HCT116 (cell line): ENCODE data around the gene CDH24. TPM values are rescaled to one million over a fixed set of nuclear protein-coding genes. Genes with fewer than 3 reads are reported as not detected.

ENCODE experiments used
- ATAC-seq: fragments of 200-7000 bp; cut with Tn5 transposase; 2 replicates; pipeline ENCODE4 v1.9.1; 2020; ENCODE audit warnings: mild to moderate bottlenecking, moderate library complexity
- BruUV-seq: library from RNA; stranded (reverse); fragments of 400-500 nt; replicated peaks from 2 replicates; lab custom pipeline; 2021; lab: Mats Ljungman, UMichigan
- CTCF ChIA-PET: fragments of 300-600 bp; sonication (Branson Sonifier 250); formaldehyde crosslinking; loops from one replicate; lab custom pipeline; 2021; ENCODE audit warnings: antibody characterized with exemption; lab: Charles Lee
- POLR2A ChIA-PET: fragments of 300-600, 350-600 bp; sonication (Branson Sonifier 250); formaldehyde crosslinking; loops from one replicate; lab custom pipeline; 2021; ENCODE audit warnings: antibody characterized with exemption; lab: Charles Lee
- RAD21 ChIA-PET, 2 experiments: fragments of 300-600 bp; sonication (Branson Sonifier 250); formaldehyde crosslinking; loops; one replicate each; lab custom pipeline; 2023; ENCODE audit warnings: low total read pairs in 2 of 2; ENCODE audit not compliant: uncharacterized antibody in 2 of 2, unreplicated experiment in 2 of 2, low non-redundant PET in 1 of 2; lab: Charles Lee
- DNase-seq: peaks from one replicate; pipeline ENCODE4 v3.0.0-alpha.2; 2010; ENCODE audit warnings: low read depth, low spot score
- H2AFZ ChIP-seq: fragments of 200-600 bp; shearing (Covaris generic), sonication (generic); 2 replicates; pipeline ENCODE4 v1.6.1; 2017; ENCODE audit warnings: low read depth, mixed run types, mixed read lengths, antibody characterized with exemption, low read length; ENCODE audit not compliant: poor library complexity, severe bottlenecking
- H3K27ac ChIP-seq: 2 replicates; pipeline ENCODE4 v1.5.1; 2012; ENCODE audit warnings: low read depth, low read length
- H3K27me3 ChIP-seq: fragments of 200-600 bp; sonication (generic); 2 replicates; pipeline ENCODE4 v1.6.1; 2016; ENCODE audit warnings: mixed run types, low read length, mixed read lengths; ENCODE audit not compliant: insufficient read depth
- H3K36me3 ChIP-seq, 2 experiments: fragments of 200-500 bp in 1 of 2; fragments of 200-600 bp in 1 of 2; sonication (Bioruptor generic) in 1 of 2; sonication (generic) in 1 of 2; 2 replicates each; pipeline versions ENCODE4 v1.5.1 to v1.6.1; 2014 to 2016; ENCODE audit warnings: low read length in 2 of 2, inconsistent platforms in 1 of 2, mixed read lengths in 1 of 2, mixed run types in 1 of 2; ENCODE audit not compliant: insufficient read depth in 2 of 2, control insufficient read depth in 1 of 2
- H3K4me1 ChIP-seq, 2 experiments: fragments of 200-600 bp in 1 of 2; sonication (generic) in 1 of 2; 2 replicates each; pipeline versions ENCODE4 v1.5.1 to v1.6.1; 2012 to 2017; ENCODE audit warnings: low read length in 2 of 2, inconsistent platforms in 1 of 2, mild to moderate bottlenecking in 1 of 2, mixed read lengths in 1 of 2, mixed run types in 1 of 2, moderate library complexity in 1 of 2; ENCODE audit not compliant: insufficient read depth in 2 of 2, control insufficient read depth in 1 of 2
- H3K4me2 ChIP-seq: fragments of 200-600 bp; sonication (generic); 2 replicates; pipeline ENCODE4 v1.6.1; 2017; ENCODE audit warnings: mixed run types, low read length, mixed read lengths
- H3K4me3 ChIP-seq, 2 experiments: fragments of 200-600 bp in 1 of 2; sonication (generic) in 1 of 2; replicated peaks in 1 of 2; 2 replicates each; pipeline ENCODE4 v1.5.1; 2011 to 2016; ENCODE audit warnings: low read length in 2 of 2, control low read depth in 1 of 2, low read depth in 1 of 2, mild to moderate bottlenecking in 1 of 2, mixed read lengths in 1 of 2, mixed run types in 1 of 2
- H3K79me2 ChIP-seq: fragments of 200-600 bp; sonication (generic); 2 replicates; pipeline ENCODE4 v1.6.1; 2017; ENCODE audit warnings: mild to moderate bottlenecking, mixed run types, low read length, moderate library complexity, mixed read lengths; ENCODE audit not compliant: insufficient read depth
- H3K9ac ChIP-seq: fragments of 200-600 bp; sonication (generic); 2 replicates; pipeline ENCODE4 v1.6.1; 2016; ENCODE audit warnings: low read length, mixed read lengths
- H3K9me2 ChIP-seq: fragments of 200-600 bp; sonication (generic), shearing (Covaris generic); 2 replicates; pipeline ENCODE4 v1.6.1; 2017; ENCODE audit warnings: mixed run types, mild to moderate bottlenecking, moderate library complexity; ENCODE audit not compliant: insufficient read depth
- H3K9me3 ChIP-seq, 2 experiments: fragments of 200-500 bp in 1 of 2; fragments of 200-600 bp in 1 of 2; sonication (Bioruptor generic) in 1 of 2; sonication (generic) in 1 of 2; 2 replicates each; pipeline ENCODE4 v1.6.1; 2014 to 2017; ENCODE audit warnings: low read length in 2 of 2, mixed read lengths in 2 of 2, inconsistent platforms in 1 of 2, low read depth in 1 of 2, mild to moderate bottlenecking in 1 of 2, mixed run types in 1 of 2, moderate library complexity in 1 of 2; ENCODE audit not compliant: control insufficient read depth in 1 of 2, insufficient read depth in 1 of 2
- H4K20me1 ChIP-seq: fragments of 200-600 bp; sonication (generic), shearing (Covaris generic); 2 replicates; pipeline ENCODE4 v1.6.1; 2017; ENCODE audit warnings: mixed run types, mild to moderate bottlenecking, moderate library complexity; ENCODE audit not compliant: insufficient read depth
- ATF3 ChIP-seq: IDR thresholded peaks from 2 replicates; pipeline ENCODE4 v1.6.1; 2012
- CEBPB ChIP-seq: IDR thresholded peaks from 2 replicates; pipeline ENCODE4 v1.6.1; 2012; ENCODE audit warnings: low read depth
- ELF1 ChIP-seq: IDR thresholded peaks from 2 replicates; pipeline ENCODE4 v1.6.1; 2012; ENCODE audit warnings: low read depth, borderline replicate concordance
- EZH2phosphoT487 ChIP-seq: fragments of 200-600 bp; IDR thresholded peaks from 2 replicates; pipeline ENCODE4 v1.6.1; 2018; ENCODE audit warnings: antibody characterized with exemption, borderline replicate concordance
- FOSL1 ChIP-seq: IDR thresholded peaks from 2 replicates; pipeline ENCODE4 v1.6.1; 2012; ENCODE audit warnings: low read depth
- JUND ChIP-seq: IDR thresholded peaks from 2 replicates; pipeline ENCODE4 v1.6.1; 2012
- POLR2A ChIP-seq: IDR thresholded peaks from 2 replicates; pipeline ENCODE4 v1.7.0; 2011; ENCODE audit warnings: borderline replicate concordance; ENCODE audit not compliant: insufficient read depth, insufficient read length; ENCODE audit errors: extremely low read depth
- SP1 ChIP-seq: IDR thresholded peaks from 2 replicates; pipeline ENCODE4 v1.6.1; 2012; ENCODE audit warnings: low read depth
- TCF7L2 ChIP-seq: IDR thresholded peaks from 2 replicates; pipeline ENCODE4 v1.7.0; 2011; ENCODE audit warnings: borderline replicate concordance, inconsistent platforms; ENCODE audit not compliant: insufficient read depth, insufficient read length; ENCODE audit errors: extremely low read depth
- YY1 ChIP-seq: IDR thresholded peaks from 2 replicates; pipeline ENCODE4 v1.6.1; 2011; ENCODE audit warnings: low read length, low read depth, moderate library complexity, mild to moderate bottlenecking; ENCODE audit not compliant: insufficient replicate concordance; ENCODE audit errors: extremely low read depth
- ZFX ChIP-seq: fragments of 450-650 bp; IDR thresholded peaks from 2 replicates; pipeline ENCODE4 v1.6.1; 2017
- ZNF274 ChIP-seq: fragments of 200-500 bp; sonication (Bioruptor generic); IDR thresholded peaks from 2 replicates; pipeline ENCODE4 v1.6.1; 2014; ENCODE audit warnings: mild to moderate bottlenecking, low read depth, low read length, inconsistent platforms
- intact Hi-C: fragments of 100-400 bp; cut with micrococcal nuclease; formaldehyde crosslinking; loops from 2 replicates; pipeline ENCODE4 v1.10.0; 2022
- total RNA-seq: library from RNA; stranded (reverse); gene quantifications from one replicate; pipeline ENCODE4 v1.2.1, GENCODE V29; 2021; ENCODE audit not compliant: unreplicated experiment
- TF ChIP-seq, protein P1 (sequence below): IDR thresholded peaks from 2 replicates; pipeline ENCODE4 v1.6.1; 2012

Gene CDH24
- total RNA-seq, 1 experiment from 2014 or later, result 19.3 TPM

DNA sequence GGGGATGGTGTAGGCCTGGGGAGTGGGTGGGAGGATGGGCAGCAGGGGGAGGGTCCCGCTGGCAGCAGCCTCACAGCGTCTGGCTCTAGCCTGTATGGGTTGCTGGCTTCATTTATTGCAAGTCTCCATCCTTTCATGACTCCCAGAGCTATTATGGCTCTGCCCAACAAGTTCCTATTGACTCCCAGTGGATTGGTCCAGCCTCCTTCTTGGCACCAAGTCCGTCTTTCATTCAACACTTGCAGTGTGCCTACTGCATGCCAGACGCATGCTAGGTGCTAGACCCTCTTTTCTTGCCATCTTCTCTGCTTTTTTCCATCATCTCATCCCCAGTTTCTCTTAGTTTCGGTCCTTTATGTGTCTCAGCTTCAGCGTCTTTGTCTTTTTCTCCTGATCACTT, 14.2 kb downstream of the CDH24 start:
- intact Hi-C loops, result no loop called here
- H3K79me2 ChIP-seq, result no peaks in the 10 kb centered on the region
- ATAC-seq (no peak; the same call in 1 of the 2 replicates), DNase-seq (no peak)
- H3K4me2 ChIP-seq, result no peak overlapping the region
- TF ChIP-seq ZFX, result no peak
- TF ChIP-seq, protein P1, sequence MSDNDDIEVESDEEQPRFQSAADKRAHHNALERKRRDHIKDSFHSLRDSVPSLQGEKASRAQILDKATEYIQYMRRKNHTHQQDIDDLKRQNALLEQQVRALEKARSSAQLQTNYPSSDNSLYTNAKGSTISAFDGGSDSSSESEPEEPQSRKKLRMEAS, result no peak
- TF ChIP-seq ATF3, result no peak
- no peak for TF ChIP-seq POLR2A
- TF ChIP-seq SP1, result no peak
- TF ChIP-seq ELF1, result no peak
- TF ChIP-seq JUND, result no peak
- TF ChIP-seq EZH2phosphoT487, result no peak
- TF ChIP-seq FOSL1, result no peak
- TF ChIP-seq YY1, result no peak
- no peak for TF ChIP-seq ZNF274
- no peak for TF ChIP-seq TCF7L2
- TF ChIP-seq CEBPB, result no peak
- RAD21 ChIA-PET, result no interaction called here
- no peak overlapping the region for H3K4me3 ChIP-seq
- no peaks in the 10 kb centered on the region for H3K27me3 ChIP-seq
- CTCF ChIA-PET, result no interaction called here
- no peaks in the 10 kb centered on the region for H4K20me1 ChIP-seq
- no peak overlapping the region for H3K9ac ChIP-seq
- no peak overlapping the region for H2AFZ ChIP-seq
- no peaks in the 10 kb centered on the region for H3K9me3 ChIP-seq
- H3K27ac ChIP-seq, result no peak overlapping the region
- H3K4me1 ChIP-seq, result peaks cover 0 to 5% of the 10 kb centered on the region in 2 experiments; a peak in 1 of 4 replicates
- H3K9me2 ChIP-seq, result no peaks in the 10 kb centered on the region
- no TSS peak for BruUV-seq
- POLR2A ChIA-PET, result no interaction called here
- H3K36me3 ChIP-seq, result no peaks in the 10 kb centered on the region
